ENCODE data around the gene B4GALT3. TPM values are rescaled to one million over a fixed set of nuclear protein-coding genes. Genes with fewer than 3 reads are reported as not detected.
A peak's percentile ranks its signal among the peaks of the same experiment; 100 is the strongest.

The B4GALT3 gene
- polyA plus RNA-seq, 1 donor from 2014 or later: 43.7 TPM

DNA sequence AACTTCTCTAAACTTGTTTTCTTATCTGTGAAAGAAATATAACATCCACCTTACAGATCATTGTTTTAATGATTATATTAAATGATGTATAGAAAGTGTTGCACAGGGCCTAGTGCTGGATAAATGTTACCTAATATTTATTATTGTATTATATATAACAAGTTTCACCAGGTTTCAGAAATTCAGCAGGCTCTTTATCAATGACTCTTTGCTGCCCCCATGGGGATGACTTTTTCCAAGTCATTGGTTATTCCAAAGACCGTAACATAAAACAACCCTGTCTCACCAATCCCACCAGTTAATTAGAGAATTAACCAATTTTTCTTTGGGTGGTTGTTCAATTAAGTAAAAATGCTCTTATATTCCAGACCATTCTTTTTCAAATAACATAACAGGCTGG, 37.5 kb downstream of the B4GALT3 start:
- Histone ChIP-seq H3K27ac (ENCODE audit: low read length) (no peak overlapping the region), H3K9me3 (ENCODE audit: low read length) (no peaks in the 10 kb centered on the region), H3F3A (ENCODE audit: insufficient read depth, low read length, poor library complexity, severe bottlenecking) (no peaks in the 10 kb centered on the region), H4K20me1 (ENCODE audit: insufficient read depth) (no peaks in the 10 kb centered on the region), H3K4me2 (ENCODE audit: low read length) (no peak overlapping the region), H3K79me2 (replicated peaks; ENCODE audit: insufficient read depth, low read length) (no peaks in the 10 kb centered on the region), H3K27me3 (ENCODE audit: insufficient read depth, low read depth, low read length) (no peaks in the 10 kb centered on the region), H3K36me3 (ENCODE audit: insufficient read depth, low read length) (no peaks in the 10 kb centered on the region), H3K4me3 (ENCODE audit: low read length) (no peak overlapping the region), H3K9me2 (ENCODE audit: insufficient read depth, low read length) (no peaks in the 10 kb centered on the region), H2AFZ (ENCODE audit: low read depth, low read length) (no peak overlapping the region), H3K9ac (ENCODE audit: low read length) (no peak overlapping the region)
- peak; percentile 45 for TF ChIP-seq SMC3 (conservative IDR thresholded peaks at IDR 0.05; ENCODE audit: poor library complexity)
- TF ChIP-seq EZH2 (IDR thresholded peaks at IDR 0.05; ENCODE audit: borderline replicate concordance, insufficient read depth, low read length, poor library complexity, severe bottlenecking): no peak
- TF ChIP-seq, protein P1, sequence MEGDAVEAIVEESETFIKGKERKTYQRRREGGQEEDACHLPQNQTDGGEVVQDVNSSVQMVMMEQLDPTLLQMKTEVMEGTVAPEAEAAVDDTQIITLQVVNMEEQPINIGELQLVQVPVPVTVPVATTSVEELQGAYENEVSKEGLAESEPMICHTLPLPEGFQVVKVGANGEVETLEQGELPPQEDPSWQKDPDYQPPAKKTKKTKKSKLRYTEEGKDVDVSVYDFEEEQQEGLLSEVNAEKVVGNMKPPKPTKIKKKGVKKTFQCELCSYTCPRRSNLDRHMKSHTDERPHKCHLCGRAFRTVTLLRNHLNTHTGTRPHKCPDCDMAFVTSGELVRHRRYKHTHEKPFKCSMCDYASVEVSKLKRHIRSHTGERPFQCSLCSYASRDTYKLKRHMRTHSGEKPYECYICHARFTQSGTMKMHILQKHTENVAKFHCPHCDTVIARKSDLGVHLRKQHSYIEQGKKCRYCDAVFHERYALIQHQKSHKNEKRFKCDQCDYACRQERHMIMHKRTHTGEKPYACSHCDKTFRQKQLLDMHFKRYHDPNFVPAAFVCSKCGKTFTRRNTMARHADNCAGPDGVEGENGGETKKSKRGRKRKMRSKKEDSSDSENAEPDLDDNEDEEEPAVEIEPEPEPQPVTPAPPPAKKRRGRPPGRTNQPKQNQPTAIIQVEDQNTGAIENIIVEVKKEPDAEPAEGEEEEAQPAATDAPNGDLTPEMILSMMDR (IDR thresholded peaks at IDR 0.05; ENCODE audit: poor library complexity, severe bottlenecking): peak; percentile 60
- peak; percentile 62 for TF ChIP-seq RAD21 (conservative IDR thresholded peaks at IDR 0.05)
- TF ChIP-seq POLR2AphosphoS5 (IDR thresholded peaks at IDR 0.05): no peak
- TF ChIP-seq TAF1 (IDR thresholded peaks at IDR 0.05; ENCODE audit: low read depth): no peak
- no peak for TF ChIP-seq MXI1 (conservative IDR thresholded peaks at IDR 0.05; ENCODE audit: poor library complexity, severe bottlenecking)

DNA sequence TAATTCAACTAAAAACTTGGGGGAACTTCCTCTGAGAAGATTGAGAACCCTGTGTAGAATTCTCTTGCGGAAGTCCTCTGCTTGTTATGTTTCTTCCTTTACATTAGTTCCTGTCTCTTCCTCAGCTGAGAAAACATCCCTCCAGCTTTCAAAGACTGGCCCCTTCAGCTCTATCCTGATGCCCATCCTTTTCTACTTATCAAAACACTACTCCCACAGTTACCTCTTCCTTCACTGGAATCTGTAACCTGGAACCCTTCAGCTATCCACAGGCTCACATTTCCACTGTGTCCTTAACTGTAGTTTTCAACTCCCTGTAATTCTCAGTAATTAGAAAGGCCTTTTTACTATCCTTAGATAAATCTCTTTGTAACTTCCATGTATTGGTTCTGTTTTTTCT, 38.9 kb downstream of the B4GALT3 start:
- Histone ChIP-seq H3K4me3 (ENCODE audit: low read length) (no peak overlapping the region), H2AFZ (ENCODE audit: low read depth, low read length) (no peak overlapping the region), H3K9me2 (ENCODE audit: insufficient read depth, low read length) (no peaks in the 10 kb centered on the region), H4K20me1 (ENCODE audit: insufficient read depth) (no peaks in the 10 kb centered on the region), H3K27ac (ENCODE audit: low read length) (no peak overlapping the region), H3K79me2 (replicated peaks; ENCODE audit: insufficient read depth, low read length) (no peaks in the 10 kb centered on the region), H3K4me2 (ENCODE audit: low read length) (no peak overlapping the region), H3K9ac (ENCODE audit: low read length) (no peak overlapping the region), H3K36me3 (ENCODE audit: insufficient read depth, low read length) (no peaks in the 10 kb centered on the region), H3K27me3 (ENCODE audit: insufficient read depth, low read depth, low read length) (no peaks in the 10 kb centered on the region), H3K9me3 (ENCODE audit: low read length) (no peaks in the 10 kb centered on the region), H3F3A (ENCODE audit: insufficient read depth, low read length, poor library complexity, severe bottlenecking) (no peaks in the 10 kb centered on the region)
- TF ChIP-seq POLR2AphosphoS5 (IDR thresholded peaks at IDR 0.05) (no peak), EP300 (conservative IDR thresholded peaks at IDR 0.05; ENCODE audit: poor library complexity, severe bottlenecking) (no peak), MXI1 (conservative IDR thresholded peaks at IDR 0.05; ENCODE audit: poor library complexity, severe bottlenecking) (no peak), TAF1 (IDR thresholded peaks at IDR 0.05; ENCODE audit: low read depth) (no peak), RAD21 (conservative IDR thresholded peaks at IDR 0.05) (no peak), EZH2 (IDR thresholded peaks at IDR 0.05; ENCODE audit: borderline replicate concordance, insufficient read depth, low read length, poor library complexity, severe bottlenecking) (no peak), SMC3 (conservative IDR thresholded peaks at IDR 0.05; ENCODE audit: poor library complexity) (no peak)
- TF ChIP-seq, protein P1 (IDR thresholded peaks at IDR 0.05; ENCODE audit: poor library complexity, severe bottlenecking): no peak
- TF ChIP-seq, protein P2, sequence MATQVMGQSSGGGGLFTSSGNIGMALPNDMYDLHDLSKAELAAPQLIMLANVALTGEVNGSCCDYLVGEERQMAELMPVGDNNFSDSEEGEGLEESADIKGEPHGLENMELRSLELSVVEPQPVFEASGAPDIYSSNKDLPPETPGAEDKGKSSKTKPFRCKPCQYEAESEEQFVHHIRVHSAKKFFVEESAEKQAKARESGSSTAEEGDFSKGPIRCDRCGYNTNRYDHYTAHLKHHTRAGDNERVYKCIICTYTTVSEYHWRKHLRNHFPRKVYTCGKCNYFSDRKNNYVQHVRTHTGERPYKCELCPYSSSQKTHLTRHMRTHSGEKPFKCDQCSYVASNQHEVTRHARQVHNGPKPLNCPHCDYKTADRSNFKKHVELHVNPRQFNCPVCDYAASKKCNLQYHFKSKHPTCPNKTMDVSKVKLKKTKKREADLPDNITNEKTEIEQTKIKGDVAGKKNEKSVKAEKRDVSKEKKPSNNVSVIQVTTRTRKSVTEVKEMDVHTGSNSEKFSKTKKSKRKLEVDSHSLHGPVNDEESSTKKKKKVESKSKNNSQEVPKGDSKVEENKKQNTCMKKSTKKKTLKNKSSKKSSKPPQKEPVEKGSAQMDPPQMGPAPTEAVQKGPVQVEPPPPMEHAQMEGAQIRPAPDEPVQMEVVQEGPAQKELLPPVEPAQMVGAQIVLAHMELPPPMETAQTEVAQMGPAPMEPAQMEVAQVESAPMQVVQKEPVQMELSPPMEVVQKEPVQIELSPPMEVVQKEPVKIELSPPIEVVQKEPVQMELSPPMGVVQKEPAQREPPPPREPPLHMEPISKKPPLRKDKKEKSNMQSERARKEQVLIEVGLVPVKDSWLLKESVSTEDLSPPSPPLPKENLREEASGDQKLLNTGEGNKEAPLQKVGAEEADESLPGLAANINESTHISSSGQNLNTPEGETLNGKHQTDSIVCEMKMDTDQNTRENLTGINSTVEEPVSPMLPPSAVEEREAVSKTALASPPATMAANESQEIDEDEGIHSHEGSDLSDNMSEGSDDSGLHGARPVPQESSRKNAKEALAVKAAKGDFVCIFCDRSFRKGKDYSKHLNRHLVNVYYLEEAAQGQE (IDR thresholded peaks at IDR 0.05; ENCODE audit: borderline replicate concordance): no peak
